IMR-90 (cell line): ENCODE results near the gene POLD4. TPM values are rescaled to one million over a fixed set of nuclear protein-coding genes. Genes with fewer than 3 reads are reported as not detected.

ENCODE experiments used
- ATAC-seq: fragments of 200-7000 bp; cut with Tn5 transposase; 2 replicates; pipeline ENCODE4 v1.9.1; 2020; ENCODE audit warnings: low read depth, mild to moderate bottlenecking, moderate library complexity
- BruUV-seq: library from RNA; stranded (reverse); fragments of 400-500 nt; replicated peaks from 2 replicates; lab custom pipeline; 2021; lab: Mats Ljungman, UMichigan
- CTCF ChIA-PET: fragments of 300-600 bp; formaldehyde crosslinking; extraction: SDS; loops from one replicate; lab custom pipeline; 2021; ENCODE audit warnings: antibody characterized with exemption; lab: Yijun Ruan, JAX
- POLR2A ChIA-PET: fragments of 300-600 bp; sonication (Branson Sonifier 250); formaldehyde crosslinking; loops from one replicate; lab custom pipeline; 2022; ENCODE audit warnings: antibody characterized with exemption; ENCODE audit not compliant: unreplicated experiment; lab: Charles Lee
- DNase-seq: peaks from one replicate; pipeline ENCODE4 v3.0.0; 2013
- H2AFZ ChIP-seq: replicated peaks from 2 replicates; pipeline ENCODE3; 2013; ENCODE audit warnings: low read length, mild to moderate bottlenecking; ENCODE audit not compliant: poor library complexity
- H2AK5ac ChIP-seq: 2 replicates; pipeline ENCODE4 v1.6.1; 2013; ENCODE audit warnings: low read depth, low read length, inconsistent platforms
- H2AK9ac ChIP-seq: replicated peaks from 2 replicates; pipeline ENCODE3; 2013; ENCODE audit warnings: mild to moderate bottlenecking, low read depth, low read length, moderate library complexity; ENCODE audit not compliant: poor library complexity
- H2BK120ac ChIP-seq: 2 replicates; pipeline ENCODE4 v1.6.1; 2013; ENCODE audit warnings: low read depth, low read length, inconsistent platforms
- H2BK15ac ChIP-seq: 3 replicates; pipeline ENCODE4 v1.6.1; 2013; ENCODE audit warnings: low read depth, low read length, inconsistent platforms
- H2BK20ac ChIP-seq: 2 replicates; pipeline ENCODE4 v1.6.1; 2013; ENCODE audit warnings: low read depth, mild to moderate bottlenecking, inconsistent platforms, low read length, moderate library complexity
- H2BK5ac ChIP-seq: 2 replicates; pipeline ENCODE4 v1.6.1; 2013; ENCODE audit warnings: mild to moderate bottlenecking, low read depth, low read length, inconsistent platforms; ENCODE audit not compliant: poor library complexity, severe bottlenecking
- H3K14ac ChIP-seq: replicated peaks from 2 replicates; pipeline ENCODE4 v1.6.1; 2013; ENCODE audit warnings: low read depth, low read length, inconsistent platforms
- H3K18ac ChIP-seq: 2 replicates; pipeline ENCODE4 v1.6.1; 2013; ENCODE audit warnings: low read depth, low read length, control low read depth
- H3K23ac ChIP-seq: 2 replicates; pipeline ENCODE4 v1.6.1; 2013; ENCODE audit warnings: low read depth, low read length, inconsistent platforms
- H3K27ac ChIP-seq: 2 replicates; pipeline ENCODE4 v1.5.1; 2013; ENCODE audit warnings: mild to moderate bottlenecking, control low read depth, low read length; ENCODE audit not compliant: insufficient read depth
- H3K27me3 ChIP-seq: 2 replicates; pipeline ENCODE4 v1.6.1; 2013; ENCODE audit warnings: low read length; ENCODE audit not compliant: control insufficient read depth, insufficient read depth
- H3K36me3 ChIP-seq: 2 replicates; pipeline ENCODE4 v1.6.1; 2013; ENCODE audit warnings: low read length, mixed read lengths; ENCODE audit not compliant: control insufficient read depth, insufficient read depth
- H3K4ac ChIP-seq: 2 replicates; pipeline ENCODE4 v1.6.1; 2013; ENCODE audit warnings: low read depth, low read length, inconsistent platforms
- H3K4me1 ChIP-seq: 2 replicates; pipeline ENCODE4 v1.6.1; 2013; ENCODE audit warnings: low read length, mixed read lengths; ENCODE audit not compliant: control insufficient read depth, insufficient read depth
- H3K4me2 ChIP-seq: 2 replicates; pipeline ENCODE4 v1.6.1; 2013; ENCODE audit warnings: low read depth, mild to moderate bottlenecking, control low read depth, low read length, moderate library complexity
- H3K4me3 ChIP-seq: 2 replicates; pipeline ENCODE4 v1.5.1; 2013; ENCODE audit warnings: low read depth, mild to moderate bottlenecking, control low read depth, low read length, moderate library complexity; ENCODE audit not compliant: insufficient read depth
- H3K56ac ChIP-seq: 2 replicates; pipeline ENCODE4 v1.6.1; 2013; ENCODE audit warnings: low read length, inconsistent platforms; ENCODE audit not compliant: insufficient read depth; ENCODE audit errors: extremely low read depth
- H3K79me1 ChIP-seq, 2 experiments: 2 replicates each; pipeline ENCODE4 v1.6.1; 2013; ENCODE audit warnings: low read length in 2 of 2, inconsistent platforms in 1 of 2, low read depth in 1 of 2
- H3K9ac ChIP-seq: 2 replicates; pipeline ENCODE4 v1.6.1; 2013; ENCODE audit warnings: low read depth, low read length, control low read depth
- H3K9me1 ChIP-seq: 2 replicates; pipeline ENCODE4 v1.6.1; 2013; ENCODE audit warnings: low read length, inconsistent platforms; ENCODE audit not compliant: insufficient read depth
- H3K9me3 ChIP-seq: 2 replicates; pipeline ENCODE4 v1.6.1; 2013; ENCODE audit warnings: low read length; ENCODE audit not compliant: control insufficient read depth, insufficient read depth
- H4K20me1 ChIP-seq: 2 replicates; pipeline ENCODE4 v1.6.1; 2013; ENCODE audit warnings: low read length, inconsistent platforms; ENCODE audit not compliant: insufficient read depth
- H4K5ac ChIP-seq: 2 replicates; pipeline ENCODE4 v1.6.1; 2013; ENCODE audit warnings: mild to moderate bottlenecking, low read depth, low read length, control low read depth
- H4K8ac ChIP-seq, 2 experiments: 2 replicates each; pipeline ENCODE4 v1.6.1; 2013; ENCODE audit warnings: low read depth in 2 of 2, low read length in 2 of 2, control low read depth in 1 of 2, inconsistent platforms in 1 of 2
- H4K91ac ChIP-seq: 2 replicates; pipeline ENCODE4 v1.6.1; 2013; ENCODE audit warnings: low read depth, low read length, inconsistent platforms; ENCODE audit not compliant: insufficient read depth
- BHLHE40 ChIP-seq: fragments of 150-350 bp; IDR thresholded peaks from 2 replicates; pipeline ENCODE4 v1.6.1; 2016; ENCODE audit warnings: mild to moderate bottlenecking, low read depth, low read length
- CEBPB ChIP-seq: IDR thresholded peaks from 2 replicates; pipeline ENCODE4 v1.6.1; 2012; ENCODE audit warnings: low read depth, low read length, improper control_type of control experiment
- CHD1 ChIP-seq: IDR thresholded peaks from 2 replicates; pipeline ENCODE4 v1.6.1; 2012; ENCODE audit warnings: low read depth, low read length, improper control_type of control experiment
- ELK1 ChIP-seq: fragments of 150-350 bp; IDR thresholded peaks from 2 replicates; pipeline ENCODE4 v1.6.1; 2016; ENCODE audit warnings: low read depth, mild to moderate bottlenecking, low read length, moderate library complexity, borderline replicate concordance
- MAZ ChIP-seq: IDR thresholded peaks from 2 replicates; pipeline ENCODE4 v1.6.1; 2012; ENCODE audit warnings: low read depth, mild to moderate bottlenecking, low read length, improper control_type of control experiment, moderate library complexity, borderline replicate concordance
- MXI1 ChIP-seq: IDR thresholded peaks from 2 replicates; pipeline ENCODE4 v1.6.1; 2012; ENCODE audit warnings: low read depth, mild to moderate bottlenecking, low read length, moderate library complexity, borderline replicate concordance
- NFE2L2 ChIP-seq: fragments of 150-350 bp; IDR thresholded peaks from 2 replicates; pipeline ENCODE4 v1.6.1; 2016; ENCODE audit warnings: low read depth, mild to moderate bottlenecking, low read length
- RFX5 ChIP-seq: IDR thresholded peaks from 2 replicates; pipeline ENCODE4 v1.8.0; 2012; ENCODE audit warnings: low read depth, mild to moderate bottlenecking, low read length, moderate library complexity
- SMC3 ChIP-seq: fragments of 150-350 bp; IDR thresholded peaks from 2 replicates; pipeline ENCODE4 v1.6.1; 2016; ENCODE audit warnings: low read depth, mild to moderate bottlenecking, antibody characterized with exemption, low read length, moderate library complexity
- WGBS, 2 experiments: methylation state at CpG; one replicate each; pipeline versions ENCODE4 v1.1.5 to v1.1.7; 2013; ENCODE audit warnings: missing lambda C conversion rate in 2 of 2; ENCODE audit not compliant: insufficient read length in 1 of 2; ENCODE audit errors: extremely low coverage in 2 of 2; 5-methylcytosine and 5-hydroxymethylcytosine counted together
- dilution Hi-C: fragments of 300-500 bp; cut with HindIII; formaldehyde crosslinking; loops from one replicate; pipeline ENCODE4 v1.14.3; 2018; ENCODE audit warnings: low sequenced_read_pairs; ENCODE audit not compliant: unreplicated experiment
- in situ Hi-C: fragments of 300-500 bp; cut with MboI; formaldehyde crosslinking; loops from 3 replicates; pipeline ENCODE4 v1.14.3; 2019; ENCODE audit warnings: low sequenced_read_pairs, inconsistent platforms, mixed read lengths
- intact Hi-C: fragments of 100-400 bp; cut with micrococcal nuclease; formaldehyde crosslinking; loops from 2 replicates; pipeline ENCODE4 v1.10.0; 2022
- polyA plus RNA-seq, 3 experiments: library from polyadenylated mRNA; depleted of rRNA; stranded (reverse); fragments of >200 nt; gene quantifications; 2 replicates each; pipeline ENCODE4 v1.2.3, GENCODE V29; 2012; ENCODE audit warnings: low replicate concordance in 1 of 3
- total RNA-seq: library from RNA; depleted of rRNA; stranded (reverse); fragments of >200 nt; gene quantifications from 2 replicates; pipeline ENCODE4 v1.2.3, GENCODE V29; 2012
- TF ChIP-seq, protein P1 (sequence below): fragments of 150-350 bp; IDR thresholded peaks from 2 replicates; pipeline ENCODE4 v1.6.1; 2017; ENCODE audit warnings: mild to moderate bottlenecking, antibody characterized with exemption, low read length, low read depth

The POLD4 gene
- total and polyA plus RNA-seq, 2 of the 4 experiments (the other 2 are of a cell fraction): 46.4 to 133 TPM

DNA sequence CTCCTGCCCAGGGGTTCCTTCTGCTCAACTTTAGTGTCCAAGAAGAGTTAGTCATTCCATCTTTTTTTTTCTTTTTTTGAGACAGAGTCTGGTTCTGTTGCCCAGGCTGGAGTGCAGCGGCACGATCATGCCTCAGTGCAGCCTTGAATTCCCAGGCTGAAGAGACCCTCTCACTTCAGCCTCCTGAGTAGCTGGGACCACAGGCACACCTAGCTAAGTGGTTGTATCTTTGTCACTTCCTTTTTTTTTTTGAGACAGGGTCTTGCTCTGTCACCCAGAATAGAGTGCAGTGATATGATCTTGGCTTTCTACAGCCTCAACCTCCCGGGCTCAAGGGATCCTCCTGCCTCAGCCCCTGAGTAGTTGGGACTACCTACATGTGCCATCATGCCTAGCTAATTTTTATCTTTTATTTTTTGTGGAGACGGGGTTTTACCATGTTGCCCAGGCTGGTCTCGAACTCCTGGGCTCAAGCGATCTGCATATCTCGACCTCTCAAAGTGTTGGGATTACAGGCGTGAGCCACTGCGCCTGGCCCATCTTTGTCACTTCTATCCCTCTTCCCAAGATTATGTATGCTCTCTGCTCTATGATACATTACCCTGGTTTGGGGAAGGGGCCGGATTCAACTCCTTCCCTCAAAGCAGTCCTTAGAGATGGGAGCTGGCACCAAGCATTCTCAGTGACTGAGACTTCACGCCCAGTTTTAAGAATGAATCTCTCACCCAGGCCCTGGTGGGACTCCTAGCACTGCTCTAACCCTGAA is 40.0 kb downstream of the POLD4 start:
- POLR2A ChIA-PET: no interaction called here

More for the DNA sequence above, 40.0 kb downstream of the POLD4 start:
- Histone ChIP-seq H2BK120ac (no peak overlapping the region), H3K9me1 (no peaks in the 10 kb centered on the region), H3K18ac (no peak overlapping the region), H3K23ac (no peak overlapping the region), H3K4me1 (0 out of 2 replicates have a peak, but pooled peaks cover under 1% of the 10 kb centered on the region), H3K36me3 (peaks cover 24% of the 10 kb centered on the region), H3K79me1 (no peaks in the 10 kb centered on the region; a peak in 1 of 4 replicates), H4K5ac (no peak overlapping the region), H2AFZ (no peak overlapping the region), H3K27me3 (no peaks in the 10 kb centered on the region), H3K9ac (no peak overlapping the region), H3K56ac (no peak overlapping the region), H3K4ac (no peak overlapping the region), H2AK9ac (no peak overlapping the region), H2BK5ac (no peak overlapping the region), H4K20me1 (no peaks in the 10 kb centered on the region), H3K9me3 (no peaks in the 10 kb centered on the region), H2AK5ac (no peak overlapping the region), H2BK15ac (no peak overlapping the region), H2BK20ac (no peak overlapping the region), H3K27ac (no peak overlapping the region), H3K4me2 (no peak overlapping the region), H4K8ac (no peak overlapping the region), H4K91ac (no peak overlapping the region), H3K14ac (no peak overlapping the region), H3K4me3 (no peak overlapping the region)
- intact Hi-C loops: no loop called here
- CTCF ChIA-PET: interaction anchor here (1.1 kb wide), 1 partner anchor 46 kb away, joined by 3 read pairs; no protein-coding TSS in a partner anchor
- in situ Hi-C loops: loop anchor here (10.0 kb wide), 1 partner anchor 229 kb away; no protein-coding TSS in a partner anchor
- DNase-seq (no peak), ATAC-seq (no peak)
- WGBS, 2 experiments: no CpG with 5 or more reads among the region's 11 CpGs
- no TSS peak for BruUV-seq
- TF ChIP-seq MAZ (no peak), ELK1 (no peak), SMC3 (no peak), CHD1 (no peak), RFX5 (no peak), BHLHE40 (no peak), MXI1 (no peak), NFE2L2 (no peak), CEBPB (no peak)
- TF ChIP-seq, protein P1, sequence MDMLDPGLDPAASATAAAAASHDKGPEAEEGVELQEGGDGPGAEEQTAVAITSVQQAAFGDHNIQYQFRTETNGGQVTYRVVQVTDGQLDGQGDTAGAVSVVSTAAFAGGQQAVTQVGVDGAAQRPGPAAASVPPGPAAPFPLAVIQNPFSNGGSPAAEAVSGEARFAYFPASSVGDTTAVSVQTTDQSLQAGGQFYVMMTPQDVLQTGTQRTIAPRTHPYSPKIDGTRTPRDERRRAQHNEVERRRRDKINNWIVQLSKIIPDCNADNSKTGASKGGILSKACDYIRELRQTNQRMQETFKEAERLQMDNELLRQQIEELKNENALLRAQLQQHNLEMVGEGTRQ: no peak
- dilution Hi-C loops: no loop called here
